Measurements from ENCODE around the gene BPHL.
"Not testable (repeated sequence)": the region's sequence is repeated elsewhere in the genome, so short reads cannot be mapped to it uniquely, and the experiment has no call there.

The BPHL gene

DNA sequence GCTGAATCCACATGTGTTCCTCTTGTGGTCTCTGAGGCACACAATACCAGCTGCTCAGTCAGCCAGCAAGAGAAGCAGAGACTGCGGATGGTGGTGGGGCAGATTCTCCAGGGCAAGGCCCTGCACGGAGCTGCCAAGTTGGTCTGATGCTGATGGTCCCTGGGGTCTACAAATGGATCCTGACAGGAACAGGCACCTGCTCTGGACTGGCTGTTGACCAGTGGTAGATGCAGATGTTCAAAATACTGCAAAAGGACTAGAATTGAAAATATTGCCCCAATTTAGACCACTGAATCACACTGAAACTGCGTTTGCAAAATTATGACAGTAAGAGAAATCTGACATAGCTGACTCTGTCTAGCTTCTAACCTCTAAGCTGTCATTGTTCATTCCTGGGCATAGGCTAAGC lies 68.5 kb downstream of the BPHL start:
- no peak for DNase-seq

DNA sequence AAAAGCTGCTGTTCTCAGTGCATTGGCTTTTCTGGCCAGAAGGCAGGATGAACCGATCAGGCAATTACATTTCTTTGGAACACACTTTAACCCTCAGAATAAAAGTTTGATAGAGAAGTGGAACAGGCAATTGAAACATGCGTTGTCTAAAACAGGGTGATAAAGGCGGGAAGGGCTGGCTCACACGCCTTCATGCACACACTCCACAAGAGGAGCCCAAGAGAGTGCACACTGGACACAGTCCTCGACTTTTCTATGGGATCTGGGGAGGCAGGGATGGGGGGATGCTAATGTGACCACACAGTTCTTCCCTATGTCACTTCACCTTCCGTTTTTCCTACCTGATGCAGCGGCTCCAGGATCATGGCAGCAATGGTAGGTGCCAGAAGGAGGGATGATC lies 69.8 kb downstream of the BPHL start:
- DNase-seq, result no peak

DNA sequence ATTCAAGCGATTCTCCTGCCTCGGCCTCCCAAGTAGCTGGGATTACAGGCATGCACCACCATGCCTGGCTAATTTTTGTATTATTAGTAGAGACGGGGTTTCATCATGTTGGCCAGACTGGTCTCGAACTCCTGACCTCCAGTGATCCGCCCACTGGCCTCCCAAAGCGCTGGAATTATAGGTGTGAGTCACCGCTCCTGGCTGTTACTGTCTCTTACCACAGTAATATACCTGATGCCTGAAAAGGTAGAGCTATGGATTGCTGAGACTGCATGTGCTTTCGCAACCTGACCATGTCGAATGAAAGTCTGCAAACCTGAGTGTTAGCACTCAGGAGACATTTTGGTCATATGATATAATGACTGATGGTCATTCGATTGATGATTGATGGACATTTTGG lies 70.7 kb downstream of the BPHL start:
- not testable (repeated sequence) for DNase-seq

DNA sequence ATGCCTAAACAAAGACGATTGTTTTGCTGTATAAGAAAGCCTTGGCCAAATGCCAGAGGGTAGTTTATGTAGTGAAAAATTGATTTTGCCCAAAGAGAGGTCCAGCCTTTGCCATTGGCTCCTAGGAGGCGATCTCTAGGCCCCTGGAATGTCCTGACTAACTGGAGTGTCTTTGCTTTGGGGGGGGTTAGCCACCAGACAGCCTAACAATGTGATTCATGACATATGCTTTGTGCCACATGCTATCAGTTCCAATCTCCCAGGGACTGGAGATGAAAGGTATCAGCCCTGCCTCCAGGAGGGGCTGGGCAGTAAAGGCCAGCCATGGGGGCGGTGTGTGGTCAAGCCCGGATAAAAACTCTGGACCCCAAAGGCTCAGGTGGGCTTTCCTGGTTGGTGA lies 71.5 kb downstream of the BPHL start:
- DNase-seq, result no peak

DNA sequence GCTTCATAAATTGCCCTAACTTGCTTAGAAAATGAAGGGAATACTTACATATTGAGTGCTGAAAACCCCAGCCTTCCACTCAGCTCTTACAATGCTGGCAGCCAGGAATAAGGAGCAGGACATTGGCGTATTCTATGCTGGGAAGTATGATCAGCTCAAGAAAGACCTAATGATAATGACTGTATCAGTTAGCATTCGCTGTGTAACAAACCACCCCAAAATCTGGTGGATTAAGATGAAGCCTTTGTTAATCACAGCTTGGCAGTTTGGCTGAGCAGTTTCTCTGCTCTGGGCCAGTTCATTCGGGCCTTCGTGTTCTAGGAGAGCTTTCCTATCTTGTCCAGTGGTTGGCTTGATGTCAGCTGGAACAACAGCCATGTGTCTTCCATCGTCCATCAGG lies 72.3 kb downstream of the BPHL start:
- no peak for DNase-seq

DNA sequence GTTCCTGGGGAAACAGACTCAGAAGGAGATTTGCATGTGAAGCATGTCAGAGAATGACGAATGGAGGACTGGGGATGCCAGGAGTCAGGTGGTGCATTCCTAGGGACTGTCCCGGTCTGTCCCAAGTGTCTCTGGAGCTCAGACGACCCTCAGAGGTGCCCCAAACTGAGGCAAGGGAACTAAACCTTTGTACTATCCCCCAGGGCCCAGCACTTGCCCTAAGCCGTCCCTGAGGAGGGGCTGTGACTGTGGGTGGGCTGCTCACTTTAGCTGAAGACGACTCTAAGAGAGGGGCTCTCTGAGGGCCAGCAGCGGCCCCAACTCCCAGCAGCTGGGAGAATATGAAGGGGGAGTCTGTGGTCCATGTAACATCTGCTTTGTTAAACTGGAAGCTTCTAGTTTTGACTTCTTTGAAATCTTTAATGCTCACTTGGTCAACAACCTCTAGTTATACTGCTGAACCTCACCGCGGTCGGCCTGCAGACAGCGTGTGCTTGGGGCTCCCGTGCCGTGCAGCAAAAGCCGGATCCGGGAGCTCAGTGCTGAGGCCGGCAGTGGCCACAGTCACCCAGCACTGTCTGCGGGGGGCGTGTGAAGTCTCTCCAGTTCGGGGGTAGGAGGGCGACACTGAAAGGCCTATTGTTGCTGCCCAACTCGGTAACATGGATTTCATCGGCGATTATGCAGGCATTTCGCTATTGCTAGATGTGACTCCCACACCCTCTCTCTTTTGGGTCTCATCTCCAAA lies 74.8 kb downstream of the BPHL start:
- no peak for DNase-seq

DNA sequence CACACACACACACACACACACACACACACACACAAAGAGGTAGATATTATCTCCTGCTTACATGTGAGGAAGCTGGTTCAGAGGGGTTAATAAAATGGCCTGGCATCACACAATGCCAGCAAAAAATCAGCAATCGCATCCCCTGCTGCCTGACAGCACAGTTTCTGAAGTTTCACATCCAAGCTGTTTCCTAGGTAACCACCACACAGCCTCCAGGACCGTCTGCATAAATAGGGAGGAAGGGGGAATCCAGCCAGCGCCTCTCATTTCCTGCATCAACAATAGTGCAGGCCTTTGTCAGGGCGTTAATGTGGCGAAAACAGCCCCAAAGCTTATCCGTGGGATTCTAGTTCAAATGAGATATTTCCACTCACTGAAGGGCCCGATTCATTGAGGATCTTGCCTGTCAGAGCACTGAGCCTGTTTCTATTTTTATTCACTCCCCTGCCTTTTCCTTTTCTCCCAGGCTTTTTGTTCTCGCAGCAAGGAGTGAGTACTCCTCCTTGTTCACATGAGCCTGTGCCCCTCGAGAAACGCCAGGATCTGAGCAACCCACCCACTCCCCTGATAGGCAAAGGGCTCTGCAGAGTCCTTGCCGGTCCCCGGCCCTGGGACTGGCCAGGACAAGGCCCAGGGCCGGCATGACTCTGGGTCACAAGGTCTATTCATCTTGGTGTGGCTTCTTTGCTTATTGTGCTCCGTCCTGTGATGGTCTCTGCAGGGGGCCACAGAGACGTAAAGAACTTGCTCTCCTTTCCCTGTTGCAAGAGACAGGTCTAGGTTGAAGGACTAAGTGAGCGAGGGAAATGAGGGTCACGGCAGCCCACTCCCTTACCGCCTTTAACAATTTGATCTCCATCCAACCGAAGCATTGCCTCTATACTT lies 76.3 kb downstream of the BPHL start:
- no peak for DNase-seq

DNA sequence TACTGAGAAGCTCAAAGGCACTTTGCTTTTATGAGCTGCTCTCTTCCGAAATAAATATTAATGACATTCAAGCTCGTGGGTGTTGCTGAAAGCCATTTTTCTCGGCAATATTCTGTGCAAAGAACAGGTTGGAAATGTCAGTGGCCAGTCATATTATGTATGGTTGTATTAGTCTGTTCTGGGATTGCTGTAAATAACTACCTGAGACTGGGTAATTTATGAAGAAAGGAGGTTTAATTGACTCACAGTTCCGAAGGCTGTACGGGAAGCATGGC lies 76.8 kb downstream of the BPHL start:
- no peak for DNase-seq

DNA sequence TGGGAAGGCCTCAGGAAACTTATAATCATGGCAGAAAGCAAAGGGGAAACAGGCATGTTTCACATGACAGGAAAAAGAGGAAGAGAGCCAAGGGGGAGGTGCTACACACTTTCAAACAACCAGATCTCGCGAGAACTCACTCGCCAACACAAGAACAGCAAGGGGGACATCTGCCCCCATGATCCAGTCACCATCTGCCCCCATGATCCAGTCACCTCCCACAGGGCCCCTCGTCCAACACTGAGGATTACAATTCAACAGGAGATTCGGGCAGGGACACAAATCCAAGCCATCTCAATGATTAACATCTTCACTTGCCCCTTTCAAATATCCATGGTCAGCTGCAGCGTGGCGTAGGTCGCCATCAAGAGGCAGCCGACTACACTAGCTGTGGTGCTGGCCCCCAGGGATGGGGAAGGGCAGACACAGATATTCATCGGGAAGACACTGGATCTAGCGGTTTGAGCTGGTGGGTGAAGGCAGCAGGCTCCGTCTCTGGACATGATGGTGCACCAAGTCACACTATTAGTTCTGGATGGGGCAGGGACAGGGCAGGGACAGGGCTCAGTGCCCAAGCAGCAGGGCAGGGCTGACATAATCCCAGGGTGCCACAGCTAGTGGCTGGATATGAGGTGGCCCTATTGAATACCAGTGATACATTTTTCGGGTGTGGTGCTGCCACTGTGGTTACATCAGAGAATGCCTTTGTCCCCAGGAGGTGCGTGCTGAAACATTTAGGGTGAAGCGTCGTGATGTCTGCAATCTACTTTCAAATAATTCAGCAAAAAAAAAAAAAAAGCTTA lies 77.4 kb downstream of the BPHL start:
- DNase-seq, result no peak

DNA sequence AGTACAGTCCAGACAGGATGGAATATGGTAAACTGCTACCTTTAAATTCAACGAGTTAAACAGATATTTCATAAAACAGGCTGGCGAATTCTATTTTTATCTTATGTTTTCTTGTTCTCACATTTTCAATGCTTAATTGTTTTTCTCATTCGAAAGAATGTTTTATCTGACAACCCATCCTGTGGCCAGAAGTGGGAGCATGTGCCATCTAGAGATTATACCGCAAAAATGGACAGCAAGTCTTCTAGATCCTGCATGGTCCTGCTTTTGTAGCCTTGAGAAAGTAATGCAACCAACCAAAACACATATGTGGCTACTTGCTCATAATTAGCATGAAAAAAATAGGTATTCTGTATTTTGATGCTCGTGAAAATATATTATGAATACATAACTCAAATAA lies 78.3 kb downstream of the BPHL start:
- no peak for DNase-seq

DNA sequence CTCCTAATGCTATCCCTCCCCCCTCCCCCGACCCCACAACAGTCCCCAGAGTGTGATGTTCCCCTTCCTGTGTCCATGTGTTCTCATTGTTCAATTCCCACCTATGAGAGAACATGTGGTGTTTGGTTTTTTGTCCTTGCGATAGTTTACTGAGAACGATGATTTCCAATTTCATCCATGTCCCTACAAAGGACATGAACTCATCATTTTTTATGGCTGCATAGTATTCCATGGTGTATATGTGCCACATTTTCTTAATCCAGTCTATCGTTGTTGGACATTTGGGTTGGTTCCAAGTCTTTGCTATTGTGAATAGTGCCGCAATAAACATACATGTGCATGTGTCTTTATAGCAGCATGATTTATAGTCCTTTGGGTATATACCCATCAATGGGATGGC lies 79.2 kb downstream of the BPHL start:
- not testable (repeated sequence) for DNase-seq

DNA sequence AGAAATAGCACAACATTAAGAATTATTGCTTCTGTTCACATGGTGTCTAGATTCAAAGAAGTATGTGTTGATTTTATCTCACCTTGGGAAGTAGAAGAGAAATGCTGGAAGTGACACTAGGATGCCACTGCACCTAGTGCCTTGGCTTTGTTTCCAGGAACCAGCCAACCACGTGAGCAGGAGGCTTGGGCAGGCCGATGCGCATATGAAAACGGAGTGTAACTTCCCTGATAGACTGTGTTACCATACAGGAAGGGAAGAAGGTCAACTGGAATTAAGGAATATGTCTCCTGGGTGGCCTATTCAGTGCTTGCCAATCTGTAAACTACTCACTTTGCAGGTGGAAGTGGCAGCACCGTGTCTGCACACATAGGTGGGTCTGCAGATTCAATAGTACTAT lies 80.9 kb downstream of the BPHL start:
- no peak for DNase-seq

DNA sequence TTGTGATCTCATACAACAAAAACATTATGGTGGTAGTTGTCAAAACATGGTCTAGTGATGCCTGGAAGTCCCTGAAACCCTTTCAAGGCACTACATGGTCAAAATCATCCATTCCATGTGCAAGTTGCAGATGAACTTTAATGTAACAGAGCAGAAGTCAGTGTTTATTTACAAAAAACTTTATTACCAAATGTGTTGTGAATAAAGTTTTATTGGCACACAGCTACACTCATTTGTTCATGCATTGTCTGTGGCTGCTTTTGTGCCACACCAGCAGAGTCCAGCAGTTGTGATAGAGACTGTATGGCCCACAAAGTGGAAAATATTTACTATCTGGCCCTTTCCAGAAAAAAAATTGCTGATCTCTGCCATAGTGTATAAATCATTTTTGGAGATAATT lies 82.2 kb downstream of the BPHL start:
- no peak for DNase-seq

DNA sequence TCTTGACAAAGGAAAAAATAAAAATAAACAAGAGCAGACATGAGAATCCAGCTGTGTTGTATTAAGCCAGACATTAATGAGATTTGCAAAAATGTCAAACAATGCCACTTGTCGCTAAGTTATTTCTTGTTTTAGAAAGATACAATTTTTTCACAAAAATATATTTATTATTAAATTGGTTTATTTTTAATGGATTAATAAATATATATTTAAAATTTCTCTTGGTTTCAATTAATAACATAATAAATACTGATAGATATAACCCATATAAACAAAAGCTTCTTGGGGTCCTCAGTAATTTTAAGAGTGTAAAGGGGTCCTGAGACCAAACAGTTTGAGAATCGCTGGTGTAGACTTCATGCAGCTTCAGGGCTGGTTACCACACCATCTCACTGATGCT lies 82.9 kb downstream of the BPHL start:
- DNase-seq, result no peak
